Thymus (tissue), 14 donors: ENCODE measurements around the gene C1orf216. TPM values are rescaled to one million over a fixed set of nuclear protein-coding genes. Genes with fewer than 3 reads are reported as not detected.
A peak's percentile ranks its signal among the peaks of the same experiment; 100 is the strongest.

Experiments
- DNase-seq, 9 donors: peaks; one replicate each; pipeline ENCODE4 v3.0.0-alpha.2; 2013; ENCODE audit warnings: low spot score in 9 of 9, low read depth in 6 of 9, missing footprints in 1 of 9
- H3K27ac ChIP-seq, 2 donors: one replicate each; pipeline ENCODE4 v1.5.1; 2013; ENCODE audit warnings: control low read depth in 1 of 2, low read depth in 1 of 2, low read length in 1 of 2, mild to moderate bottlenecking in 1 of 2, moderate library complexity in 1 of 2
- H3K27me3 ChIP-seq, 2 donors: one replicate each; pipeline ENCODE4 v1.5.1; 2013; ENCODE audit warnings: low read length in 1 of 2; ENCODE audit not compliant: control insufficient read depth in 2 of 2, insufficient read depth in 1 of 2
- H3K36me3 ChIP-seq, 2 donors: one replicate each; pipeline ENCODE4 v1.5.1; 2013; ENCODE audit warnings: low read length in 1 of 2, mild to moderate bottlenecking in 1 of 2, moderate library complexity in 1 of 2; ENCODE audit not compliant: control insufficient read depth in 2 of 2, insufficient read depth in 2 of 2
- H3K4me1 ChIP-seq, 2 donors: one replicate each; pipeline ENCODE4 v1.5.1; 2013; ENCODE audit warnings: low read length in 2 of 2; ENCODE audit not compliant: control insufficient read depth in 2 of 2, insufficient read depth in 2 of 2
- H3K4me3 ChIP-seq, 2 donors: one replicate each; pipeline ENCODE4 v1.5.1; 2013; ENCODE audit warnings: low read length in 2 of 2, control low read depth in 1 of 2, mild to moderate bottlenecking in 1 of 2
- H3K9me3 ChIP-seq, 2 donors: one replicate each; pipeline ENCODE4 v1.5.1; 2013; ENCODE audit warnings: low read length in 1 of 2, mild to moderate bottlenecking in 1 of 2; ENCODE audit not compliant: control insufficient read depth in 2 of 2, insufficient read depth in 1 of 2
- WGBS: extraction: QIAGEN DNeasy Blood & Tissue Kit; methylation state at CpG from one replicate; pipeline ENCODE4 v1.1.7; 2013; 5-methylcytosine and 5-hydroxymethylcytosine counted together
- long read RNA-seq, 10 donors: transcript quantifications; one replicate each; lab custom pipeline, GENCODE V29; 2026
- polyA plus RNA-seq: library from polyadenylated mRNA; stranded (reverse); fragments of 200-250 nt; gene quantifications from one replicate; pipeline ENCODE4 v1.2.3, GENCODE V29; 2013
- total RNA-seq: library from RNA; stranded (reverse); fragments of 120-200 nt; gene quantifications from one replicate; pipeline ENCODE4 v1.2.4, GENCODE V29; 2013
- donor health status: healthy.

The C1orf216 gene
- 2.8 TPM for total RNA-seq
- polyA plus RNA-seq, result 4.7 TPM
- long read RNA-seq, donor 1, result 0 reads
- long read RNA-seq, donor 2, partial matches to known transcripts, result 0 of 3 reads
- long read RNA-seq, donor 2, other reads (novel, unspliced or antisense), result 0 of 3 reads
- long read RNA-seq, donor 3, partial matches to known transcripts, result 0 of 1 reads
- long read RNA-seq, donor 3, other reads (novel, unspliced or antisense), result 0 of 1 reads
- long read RNA-seq, donor 4, partial matches to known transcripts, result 0 of 2 reads
- long read RNA-seq, donor 4, other reads (novel, unspliced or antisense), result 0 of 2 reads
- long read RNA-seq, donor 5, partial matches to known transcripts, result 0 of 3 reads
- long read RNA-seq, donor 5, other reads (novel, unspliced or antisense), result 0 of 3 reads
- long read RNA-seq, donor 6, partial matches to known transcripts, result 0 of 3 reads
- long read RNA-seq, donor 6, other reads (novel, unspliced or antisense), result 0 of 3 reads
- long read RNA-seq, donor 7, result 0 reads
- long read RNA-seq, donor 8, partial matches to known transcripts, result 0 of 1 reads
- long read RNA-seq, donor 8, other reads (novel, unspliced or antisense), result 0 of 1 reads
- long read RNA-seq, donor 9, result 0 reads
- long read RNA-seq, donor 10, partial matches to known transcripts, result 0 of 1 reads
- long read RNA-seq, donor 10, other reads (novel, unspliced or antisense), result 0 of 1 reads

- Histone ChIP-seq H3K4me3 (peak within 1 kb of the TSS; percentile 46 to 62), H3K36me3 (peaks cover 0 to 6% of the 10 kb centered on the region in 2 donors), H3K9me3 (no peaks in the 10 kb centered on the region), H3K27ac (peak within 1 kb of the TSS; percentile 17 to 56), H3K27me3 (peaks cover 0 to 16% of the 10 kb centered on the region in 2 donors), H3K4me1 (peaks cover 0 to 9% of the 10 kb centered on the region in 2 donors)
- under 1% methylated on average over 76 of the region's 76 CpGs for WGBS
- peak in 2 of 9 donors; percentile 16 to 49 for DNase-seq
Observed at GRCh38 chr1:35718492-35719336, at the start of gene C1orf216. Gene C1orf216 (minus strand): TSS chr1:35718884. CDS start chr1:35716321, 2,563 bp downstream.

GRCh38 chr1:35764283-35764682 lies 45.6 kb upstream of the C1orf216 start:
- WGBS, result 98% methylated on average over 3 of the region's 3 CpGs
- Histone ChIP-seq H3K4me1 (peaks cover 5 to 8% of the 10 kb centered on the region in 2 donors), H3K27ac (no peak overlapping the region), H3K9me3 (peaks cover 0 to 2% of the 10 kb centered on the region in 2 donors), H3K4me3 (no peak overlapping the region), H3K27me3 (no peaks in the 10 kb centered on the region), H3K36me3 (peaks cover 8 to 40% of the 10 kb centered on the region in 2 donors)
- DNase-seq, result no peak

- no peak overlapping the region for H3K27ac ChIP-seq
- no peaks in the 10 kb centered on the region for H3K27me3 ChIP-seq
- no peak for DNase-seq
- no peaks in the 10 kb centered on the region for H3K4me1 ChIP-seq
- H3K36me3 ChIP-seq, result peaks cover 11 to 49% of the 10 kb centered on the region in 2 donors
- H3K9me3 ChIP-seq, result peaks cover 0 to 2% of the 10 kb centered on the region in 2 donors
- H3K4me3 ChIP-seq, result no peak overlapping the region
Observed at GRCh38 chr1:35763201-35763600, 44.5 kb upstream of the C1orf216 start.

DNA sequence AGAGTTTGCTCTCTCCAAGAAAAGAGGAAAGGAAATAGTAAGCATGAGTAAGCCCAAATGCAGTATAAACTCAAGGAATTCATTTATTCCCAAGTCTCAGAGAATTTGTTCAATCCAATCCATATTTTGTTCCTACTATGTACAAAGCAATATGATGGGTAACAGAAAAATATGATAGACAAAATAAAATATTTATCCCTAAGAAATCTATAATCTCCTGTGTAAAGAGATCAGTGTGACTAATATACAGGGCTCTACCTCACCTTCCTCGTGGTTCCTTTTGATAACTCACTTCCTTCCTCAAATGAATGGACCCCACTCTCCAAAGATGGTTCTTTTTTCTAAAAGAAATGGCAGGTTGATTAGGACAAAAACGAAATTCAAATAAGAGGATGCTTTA lies 43.5 kb upstream of the C1orf216 start:
- Histone ChIP-seq H3K27ac (no peak overlapping the region), H3K9me3 (peaks cover 0 to 2% of the 10 kb centered on the region in 2 donors), H3K4me1 (no peaks in the 10 kb centered on the region), H3K4me3 (no peak overlapping the region), H3K36me3 (peaks cover 11 to 56% of the 10 kb centered on the region in 2 donors), H3K27me3 (no peaks in the 10 kb centered on the region)
- no peak for DNase-seq
- WGBS, result 22% methylated on average over 2 of the region's 2 CpGs

DNA sequence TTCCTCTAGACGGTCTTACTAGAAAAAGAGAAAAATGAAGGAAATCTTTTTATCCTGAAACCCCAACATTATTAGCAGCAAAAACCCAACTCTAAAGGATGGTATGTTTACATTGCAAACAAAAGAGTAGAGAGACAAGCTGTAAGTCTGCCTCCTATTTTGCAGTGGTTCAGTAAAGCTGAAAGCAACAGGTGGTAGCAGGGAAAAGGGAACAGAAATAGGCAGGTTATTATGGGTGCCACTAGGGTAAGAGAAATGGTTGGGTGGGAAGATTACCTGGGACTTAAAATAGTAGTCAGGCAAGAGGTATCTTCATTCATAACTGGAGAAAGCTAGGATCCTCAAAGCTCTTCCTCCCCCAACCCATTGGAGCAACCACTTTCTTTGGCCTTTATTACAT lies 37.4 kb upstream of the C1orf216 start:
- Histone ChIP-seq H3K9me3 (no peaks in the 10 kb centered on the region), H3K27ac (no peak overlapping the region), H3K36me3 (peaks cover 14 to 42% of the 10 kb centered on the region in 2 donors), H3K4me3 (no peak overlapping the region), H3K27me3 (no peaks in the 10 kb centered on the region), H3K4me1 (no peaks in the 10 kb centered on the region)
- WGBS, result 100% methylated on average over 1 of the region's 1 CpG
- no peak for DNase-seq

DNA sequence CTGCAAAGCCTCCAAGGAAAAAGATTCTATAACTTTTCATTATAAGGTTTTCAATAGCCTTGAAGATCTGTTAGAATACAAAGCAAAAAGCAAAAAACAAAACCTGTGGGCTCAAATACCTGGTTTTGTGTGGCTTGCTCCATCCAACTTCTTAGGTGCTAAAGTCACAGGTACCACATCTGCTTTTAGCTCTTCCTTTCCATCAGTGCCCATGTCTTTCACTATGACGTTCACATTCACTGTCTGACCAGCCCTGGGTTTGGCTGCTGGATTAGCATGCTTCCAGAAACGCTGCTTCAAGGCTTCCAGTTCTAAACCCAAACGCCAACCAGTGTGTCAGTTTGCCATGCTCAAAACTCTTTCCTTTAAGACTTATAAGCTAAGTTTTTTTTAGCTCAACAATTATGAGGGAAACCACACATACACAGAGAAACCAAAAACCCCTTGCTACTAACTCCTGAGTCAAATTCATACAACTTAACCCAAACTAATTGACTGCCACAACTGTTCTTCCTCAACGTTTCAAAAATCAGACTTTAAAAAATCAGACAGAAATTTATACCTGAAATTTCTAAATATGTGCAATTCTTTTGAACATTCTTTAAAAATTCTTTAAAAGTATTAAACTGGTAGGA lies 35.1 kb upstream of the C1orf216 start:
- H3K36me3 ChIP-seq, result peaks cover 3 to 37% of the 10 kb centered on the region in 2 donors
- no peak overlapping the region for H3K4me3 ChIP-seq
- no peak for DNase-seq
- no peaks in the 10 kb centered on the region for H3K27me3 ChIP-seq
- H3K4me1 ChIP-seq, result no peaks in the 10 kb centered on the region
- no peak overlapping the region for H3K27ac ChIP-seq
- 97% methylated on average over 4 of the region's 4 CpGs for WGBS
- H3K9me3 ChIP-seq, result no peaks in the 10 kb centered on the region

- H3K9me3 ChIP-seq, result no peaks in the 10 kb centered on the region
- no peaks in the 10 kb centered on the region for H3K4me1 ChIP-seq
- H3K27me3 ChIP-seq, result no peaks in the 10 kb centered on the region
- no peak overlapping the region for H3K27ac ChIP-seq
- H3K4me3 ChIP-seq, result no peak overlapping the region
- DNase-seq, result no peak
- 97% methylated on average over 3 of the region's 3 CpGs for WGBS
- H3K36me3 ChIP-seq, result peaks cover 9 to 47% of the 10 kb centered on the region in 2 donors
Observed at GRCh38 chr1:35748326-35748725, 29.6 kb upstream of the C1orf216 start.

DNA sequence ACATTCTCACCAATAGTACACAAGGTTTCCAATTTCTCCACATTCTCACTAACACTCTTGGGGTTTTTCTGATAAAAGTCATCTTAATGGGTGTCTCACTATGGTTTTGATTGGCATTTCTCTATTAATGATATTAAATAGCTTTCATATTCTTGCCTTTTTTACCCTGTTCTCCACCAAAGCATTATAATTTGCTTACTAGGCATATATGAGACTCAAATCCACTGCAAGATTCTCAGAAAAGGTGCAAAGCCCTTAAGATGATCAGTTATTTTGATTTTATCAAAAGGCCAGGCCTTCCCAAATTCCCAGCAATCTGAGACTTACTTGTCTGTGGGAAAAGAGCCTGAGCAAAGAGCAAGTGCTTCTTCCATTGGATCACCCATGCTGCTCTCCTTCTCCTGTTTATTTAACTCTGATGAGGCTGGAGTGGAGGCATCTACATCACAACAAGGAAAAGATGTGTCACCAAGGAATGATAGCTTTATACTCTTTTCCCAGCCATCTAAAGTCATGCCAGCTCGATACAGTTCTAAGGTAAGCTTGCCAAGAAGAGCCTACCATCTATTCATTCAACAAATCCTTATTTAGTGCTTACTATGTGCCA lies 26.5 kb upstream of the C1orf216 start:
- Histone ChIP-seq H3K36me3 (peaks cover 13 to 51% of the 10 kb centered on the region in 2 donors), H3K27ac (no peak overlapping the region), H3K4me1 (no peaks in the 10 kb centered on the region), H3K9me3 (no peaks in the 10 kb centered on the region), H3K4me3 (no peak overlapping the region), H3K27me3 (no peaks in the 10 kb centered on the region)
- 98% methylated on average over 1 of the region's 1 CpG for WGBS
- DNase-seq, result no peak
